H9 (cell line): ENCODE data around the gene YWHAQ. TPM values are rescaled to one million over a fixed set of nuclear protein-coding genes. Genes with fewer than 3 reads are reported as not detected.

Source experiments
- DNase-seq: peaks from one replicate; pipeline ENCODE4 v3.0.0-alpha.2; 2017
- H2AFZ ChIP-seq: one replicate; pipeline ENCODE4 v1.6.1; 2013; ENCODE audit warnings: mild to moderate bottlenecking, low read length, control low read depth, moderate library complexity
- H2AK5ac ChIP-seq: 2 replicates; pipeline ENCODE4 v1.6.1; 2013; ENCODE audit warnings: low read length, control low read depth, mixed read lengths; ENCODE audit not compliant: insufficient read length
- H2BK120ac ChIP-seq: one replicate; pipeline ENCODE4 v1.6.1; 2013; ENCODE audit warnings: low read depth, mild to moderate bottlenecking, low read length, control low read depth, inconsistent platforms; ENCODE audit not compliant: poor library complexity, severe bottlenecking
- H2BK12ac ChIP-seq: 2 replicates; pipeline ENCODE4 v1.6.1; 2013; ENCODE audit warnings: low read length, control low read depth, mixed read lengths, low read depth; ENCODE audit not compliant: insufficient read length
- H2BK15ac ChIP-seq: 2 replicates; pipeline ENCODE4 v1.6.1; 2013; ENCODE audit warnings: low read depth, low read length, control low read depth
- H2BK20ac ChIP-seq: one replicate; pipeline ENCODE4 v1.6.1; 2013; ENCODE audit warnings: low read depth, mild to moderate bottlenecking, low read length, control low read depth, inconsistent platforms; ENCODE audit not compliant: poor library complexity, severe bottlenecking
- H2BK5ac ChIP-seq: 2 replicates; pipeline ENCODE4 v1.6.1; 2013; ENCODE audit warnings: low read length, control low read depth, mixed read lengths; ENCODE audit not compliant: insufficient read length
- H3K14ac ChIP-seq: 2 replicates; pipeline ENCODE4 v1.6.1; 2013; ENCODE audit warnings: low read length, control low read depth; ENCODE audit not compliant: insufficient read depth
- H3K18ac ChIP-seq: 2 replicates; pipeline ENCODE4 v1.6.1; 2013; ENCODE audit warnings: low read depth, mild to moderate bottlenecking, mixed read lengths, low read length, control low read depth; ENCODE audit not compliant: insufficient read length
- H3K23ac ChIP-seq: 2 replicates; pipeline ENCODE4 v1.6.1; 2013; ENCODE audit warnings: low read length, control low read depth, mixed read lengths, low read depth; ENCODE audit not compliant: insufficient read length
- H3K23me2 ChIP-seq: 2 replicates; pipeline ENCODE4 v1.6.1; 2013; ENCODE audit warnings: low read depth, mild to moderate bottlenecking, mixed read lengths, low read length, control low read depth; ENCODE audit not compliant: insufficient read length, poor library complexity, severe bottlenecking
- H3K27ac ChIP-seq: 2 replicates; pipeline ENCODE4 v1.5.1; 2013; ENCODE audit warnings: low read length, control low read depth, mixed read lengths, low read depth; ENCODE audit not compliant: insufficient read length
- H3K27me3 ChIP-seq: 2 replicates; pipeline ENCODE4 v1.6.1; 2013; ENCODE audit warnings: low read length, control low read depth, inconsistent platforms; ENCODE audit not compliant: insufficient read depth
- H3K4ac ChIP-seq: 2 replicates; pipeline ENCODE4 v1.6.1; 2013; ENCODE audit warnings: low read depth, mild to moderate bottlenecking, control low read depth, inconsistent platforms, low read length, moderate library complexity
- H3K4me1 ChIP-seq: 2 replicates; pipeline ENCODE4 v1.6.1; 2013; ENCODE audit warnings: low read length, control low read depth, inconsistent platforms; ENCODE audit not compliant: insufficient read depth
- H3K4me2 ChIP-seq: 2 replicates; pipeline ENCODE4 v1.6.1; 2013; ENCODE audit warnings: low read length, control low read depth, mixed read lengths; ENCODE audit not compliant: insufficient read length, insufficient read depth
- H3K56ac ChIP-seq: 2 replicates; pipeline ENCODE4 v1.6.1; 2013; ENCODE audit warnings: low read depth, mild to moderate bottlenecking, mixed read lengths, low read length, control low read depth; ENCODE audit not compliant: insufficient read length
- H3K79me1 ChIP-seq: 2 replicates; pipeline ENCODE4 v1.6.1; 2013; ENCODE audit warnings: low read depth, mild to moderate bottlenecking, moderate library complexity, low read length, control low read depth, inconsistent platforms; ENCODE audit not compliant: insufficient read depth, poor library complexity, severe bottlenecking
- H3K79me2 ChIP-seq: 2 replicates; pipeline ENCODE4 v1.6.1; 2013; ENCODE audit warnings: low read length, control low read depth, inconsistent platforms; ENCODE audit not compliant: insufficient read depth
- H3K9ac ChIP-seq: 2 replicates; pipeline ENCODE4 v1.6.1; 2013; ENCODE audit warnings: low read length, control low read depth, mixed read lengths; ENCODE audit not compliant: insufficient read length; ENCODE audit errors: extremely low read depth
- H3K9me3 ChIP-seq: one replicate; pipeline ENCODE4 v1.6.1; 2013; ENCODE audit warnings: low read depth, low read length, inconsistent platforms; ENCODE audit not compliant: control insufficient read depth
- H3T11ph ChIP-seq: one replicate; pipeline ENCODE4 v1.6.1; 2013; ENCODE audit warnings: mild to moderate bottlenecking, low read length, control low read depth, inconsistent platforms
- H4K20me1 ChIP-seq: one replicate; pipeline ENCODE4 v1.6.1; 2013; ENCODE audit not compliant: control insufficient read depth, insufficient read length, insufficient read depth
- H4K5ac ChIP-seq: 2 replicates; pipeline ENCODE4 v1.6.1; 2013; ENCODE audit warnings: low read depth, mild to moderate bottlenecking, mixed read lengths, low read length, control low read depth; ENCODE audit not compliant: insufficient read length
- H4K8ac ChIP-seq: replicated peaks from 2 replicates; pipeline ENCODE4 v1.6.1; 2013; ENCODE audit warnings: low read length, control low read depth, mixed read lengths, low read depth; ENCODE audit not compliant: insufficient read length
- H4K91ac ChIP-seq: 2 replicates; pipeline ENCODE4 v1.6.1; 2013; ENCODE audit warnings: low read depth, mild to moderate bottlenecking, moderate library complexity, mixed read lengths, low read length, control low read depth; ENCODE audit not compliant: insufficient read length
- H3K27ac Mint-ChIP-seq, 3 experiments: 2 replicates in 2 of 3; 3 replicates in 1 of 3; pipeline ENCODE4 v1.8.0; 2020 to 2021; ENCODE audit warnings: mixed read lengths in 3 of 3, mild to moderate bottlenecking in 1 of 3, moderate library complexity in 1 of 3
- H3K27me3 Mint-ChIP-seq: 2 replicates; pipeline ENCODE4 v1.8.0; 2021; ENCODE audit warnings: low read depth, mild to moderate bottlenecking, moderate library complexity, mixed read lengths
- H3K36me3 Mint-ChIP-seq, 3 experiments: 2 replicates in 2 of 3; 3 replicates in 1 of 3; pipeline ENCODE4 v1.8.0; 2020 to 2021; ENCODE audit warnings: low read depth in 3 of 3, mixed read lengths in 3 of 3; ENCODE audit not compliant: insufficient read depth in 1 of 3
- H3K4me1 Mint-ChIP-seq, 2 experiments: 2 replicates each; pipeline ENCODE4 v1.8.0; 2020; ENCODE audit warnings: mixed read lengths in 2 of 2
- H3K4me3 Mint-ChIP-seq, 2 experiments: 2 replicates in 1 of 2; 3 replicates in 1 of 2; pipeline ENCODE4 v1.8.0; 2020 to 2021; ENCODE audit warnings: mild to moderate bottlenecking in 2 of 2, mixed read lengths in 2 of 2, moderate library complexity in 1 of 2
- H3K9me3 Mint-ChIP-seq, 2 experiments: 2 replicates in 1 of 2; 3 replicates in 1 of 2; pipeline ENCODE4 v1.8.0; 2020; ENCODE audit warnings: mild to moderate bottlenecking in 2 of 2, mixed read lengths in 2 of 2, moderate library complexity in 1 of 2
- WGBS: extraction: QIAGEN DNeasy Blood & Tissue Kit; methylation state at CpG from one replicate; pipeline ENCODE4 v1.1.7; 2013; ENCODE audit warnings: missing lambda C conversion rate, low lambda C conversion rate, mixed read lengths; ENCODE audit not compliant: insufficient read length; ENCODE audit errors: extremely low coverage; 5-methylcytosine and 5-hydroxymethylcytosine counted together
- total RNA-seq: library from RNA; stranded (reverse); gene quantifications from 2 replicates; pipeline ENCODE4 v1.2.1, GENCODE V29; 2021
- TF ChIP-seq, protein P1 (sequence below): fragments of 200-600 bp; sonication (generic); conservative IDR thresholded peaks from 3 replicates; pipeline ENCODE4 v1.8.0; 2021; ENCODE audit warnings: antibody characterized with exemption, mild to moderate bottlenecking

The YWHAQ gene
- total RNA-seq, 1 experiment from 2014 or later = 374 TPM

GRCh38 chr2:9536504-9536903, 94.3 kb downstream of the YWHAQ start:
- H3K4ac ChIP-seq = no peak overlapping the region
- Mint-ChIP-seq H3K9me3 (no peaks in the 10 kb centered on the region), H3K27ac (peak overlapping the region in 1 of 3 experiments; percentile 36; a peak in 1 of 7 replicates), H3K27me3 (no peaks in the 10 kb centered on the region), H3K4me3 (no peak overlapping the region), H3K36me3 (peaks cover 0 to 13% (median 12%) of the 10 kb centered on the region in 3 experiments; a peak in 4 of 7 replicates), H3K4me1 (no peaks in the 10 kb centered on the region; a peak in 1 of 4 replicates)
- no peak for DNase-seq
- H3K79me1 ChIP-seq = no peaks in the 10 kb centered on the region
- H3K56ac ChIP-seq = no peak overlapping the region
- no peak overlapping the region for H3K27ac ChIP-seq
- no peak overlapping the region for H4K5ac ChIP-seq
- no peaks in the 10 kb centered on the region for H3K9me3 ChIP-seq
- H2BK5ac ChIP-seq = no peak overlapping the region
- H2BK15ac ChIP-seq = no peak overlapping the region
- H3K18ac ChIP-seq = no peak overlapping the region
- no peak overlapping the region for H2BK12ac ChIP-seq
- no peak overlapping the region for H2BK20ac ChIP-seq
- H3T11ph ChIP-seq = no peak overlapping the region
- H3K23me2 ChIP-seq = no peaks in the 10 kb centered on the region
- no peak overlapping the region for H2AFZ ChIP-seq
- H3K23ac ChIP-seq = no peak overlapping the region
- TF ChIP-seq, protein P1, sequence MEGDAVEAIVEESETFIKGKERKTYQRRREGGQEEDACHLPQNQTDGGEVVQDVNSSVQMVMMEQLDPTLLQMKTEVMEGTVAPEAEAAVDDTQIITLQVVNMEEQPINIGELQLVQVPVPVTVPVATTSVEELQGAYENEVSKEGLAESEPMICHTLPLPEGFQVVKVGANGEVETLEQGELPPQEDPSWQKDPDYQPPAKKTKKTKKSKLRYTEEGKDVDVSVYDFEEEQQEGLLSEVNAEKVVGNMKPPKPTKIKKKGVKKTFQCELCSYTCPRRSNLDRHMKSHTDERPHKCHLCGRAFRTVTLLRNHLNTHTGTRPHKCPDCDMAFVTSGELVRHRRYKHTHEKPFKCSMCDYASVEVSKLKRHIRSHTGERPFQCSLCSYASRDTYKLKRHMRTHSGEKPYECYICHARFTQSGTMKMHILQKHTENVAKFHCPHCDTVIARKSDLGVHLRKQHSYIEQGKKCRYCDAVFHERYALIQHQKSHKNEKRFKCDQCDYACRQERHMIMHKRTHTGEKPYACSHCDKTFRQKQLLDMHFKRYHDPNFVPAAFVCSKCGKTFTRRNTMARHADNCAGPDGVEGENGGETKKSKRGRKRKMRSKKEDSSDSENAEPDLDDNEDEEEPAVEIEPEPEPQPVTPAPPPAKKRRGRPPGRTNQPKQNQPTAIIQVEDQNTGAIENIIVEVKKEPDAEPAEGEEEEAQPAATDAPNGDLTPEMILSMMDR = no peak
- no peak overlapping the region for H2BK120ac ChIP-seq
- no peaks in the 10 kb centered on the region for H3K79me2 ChIP-seq
- no peak overlapping the region for H4K8ac ChIP-seq
- no peak overlapping the region for H3K4me2 ChIP-seq
- no peak overlapping the region for H3K9ac ChIP-seq
- no peak overlapping the region for H2AK5ac ChIP-seq
- no peaks in the 10 kb centered on the region for H3K27me3 ChIP-seq
- H4K20me1 ChIP-seq = no peaks in the 10 kb centered on the region
- no peak overlapping the region for H4K91ac ChIP-seq
- WGBS = no CpG with 5 or more reads among the region's 6 CpGs
- no peaks in the 10 kb centered on the region for H3K4me1 ChIP-seq
- H3K14ac ChIP-seq = no peak overlapping the region
